Activated naive CD4-positive, alpha-beta T cell (primary cell): ENCODE measurements around the gene DCBLD1.
A peak's percentile ranks its signal among the peaks of the same experiment; 100 is the strongest.
"Not testable (repeated sequence)": the region's sequence is repeated elsewhere in the genome, so short reads cannot be mapped to it uniquely, and the experiment has no call there.

Source experiments
- DNase-seq, 4 experiments: peaks; one replicate each; lab custom pipeline; 2025; lab: John Stamatoyannopoulos, UW

The DCBLD1 gene

GRCh38 chr6:117482240-117483003 is at the start of gene DCBLD1:
DCBLD1 (plus strand) TSS chr6:117482674; CDS start chr6:117482782, 108 bp downstream.
- DNase-seq: peak in 2 of 4 experiments; percentile 4 to 27

GRCh38 chr6:117440706-117441525 is 41.6 kb upstream of the DCBLD1 start:
- no peak for DNase-seq

GRCh38 chr6:117441824-117442264 is 40.6 kb upstream of the DCBLD1 start:
- no peak for DNase-seq

GRCh38 chr6:117442313-117442712 is 40.2 kb upstream of the DCBLD1 start:
- DNase-seq: not testable (repeated sequence)

GRCh38 chr6:117444600-117444999 is 37.9 kb upstream of the DCBLD1 start:
- DNase-seq: no peak

GRCh38 chr6:117446861-117447260 is 35.6 kb upstream of the DCBLD1 start:
- DNase-seq: no peak

GRCh38 chr6:117448011-117448410 is 34.5 kb upstream of the DCBLD1 start:
- no peak for DNase-seq

- DNase-seq: no peak
Measured at GRCh38 chr6:117448732-117449485, 33.6 kb upstream of the DCBLD1 start.

- DNase-seq: peak in 1 of 4 experiments; percentile 26
Measured at GRCh38 chr6:117449549-117450439, 32.7 kb upstream of the DCBLD1 start.

- DNase-seq: no peak
Measured at GRCh38 chr6:117451671-117452070, 30.8 kb upstream of the DCBLD1 start.

GRCh38 chr6:117456250-117456649 is 26.2 kb upstream of the DCBLD1 start:
- no peak for DNase-seq

- no peak for DNase-seq
Measured at GRCh38 chr6:117456998-117457397, 25.5 kb upstream of the DCBLD1 start.

GRCh38 chr6:117459204-117459944 is 23.1 kb upstream of the DCBLD1 start:
- DNase-seq: no peak

GRCh38 chr6:117463762-117464665 is 18.5 kb upstream of the DCBLD1 start:
- no peak for DNase-seq

- no peak for DNase-seq
Measured at GRCh38 chr6:117464700-117465099, 17.8 kb upstream of the DCBLD1 start.

- no peak for DNase-seq
Measured at GRCh38 chr6:117465691-117466090, 16.8 kb upstream of the DCBLD1 start.

- DNase-seq: no peak
Measured at GRCh38 chr6:117467876-117468275, 14.6 kb upstream of the DCBLD1 start.

- DNase-seq: not testable (repeated sequence)
Measured at GRCh38 chr6:117468527-117468926, 13.9 kb upstream of the DCBLD1 start.

- no peak for DNase-seq
Measured at GRCh38 chr6:117469356-117469755, 13.1 kb upstream of the DCBLD1 start.
